ENCODE data around the gene MMP2.

Gene MMP2

DNA sequence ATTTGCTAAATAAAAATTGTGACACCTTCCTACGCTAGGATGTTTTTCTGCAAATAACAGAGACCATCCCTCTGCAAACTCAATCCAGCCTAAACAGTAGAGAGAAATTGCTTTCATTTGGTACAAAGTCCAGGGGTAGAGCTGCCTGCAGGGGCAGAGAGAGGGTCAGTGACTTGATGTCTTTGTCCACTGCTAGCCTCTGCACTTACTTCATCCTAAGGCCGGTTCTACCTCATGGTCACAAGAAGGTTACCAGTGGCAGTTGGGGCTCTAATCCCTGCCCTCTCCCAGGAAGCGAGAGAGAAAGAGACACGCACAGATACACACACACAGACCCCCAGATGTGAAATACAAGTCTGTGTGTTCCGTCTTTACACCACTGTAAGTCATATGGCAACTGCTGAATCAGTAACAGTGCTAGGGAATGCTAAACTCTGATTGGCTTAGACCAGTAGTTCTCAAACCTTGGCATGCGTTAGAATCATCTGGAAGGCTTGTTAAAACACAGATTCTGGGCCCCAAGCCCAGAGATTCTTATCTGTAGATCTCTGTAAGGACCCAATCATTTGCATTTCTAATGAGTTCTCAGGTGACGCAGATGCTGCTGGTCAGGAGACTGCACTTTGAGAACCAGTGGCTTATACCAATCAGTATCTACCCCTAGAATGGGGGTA is 16.8 kb downstream of the MMP2 start:
- Histone ChIP-seq H3K4me2 (no peak overlapping the region; a peak in 2 of 22 replicates), H4K20me1 (no peaks in the 10 kb centered on the region), H3K9me3 (replicated peaks in 1 of 11) (no peaks in the 10 kb centered on the region), H3K4me3 (no peak overlapping the region), H3K27ac (no peak overlapping the region), H3K9ac (no peak overlapping the region), H3K4me1 (peaks cover 26 to 51% (median 35%) of the 10 kb centered on the region in 10 experiments), H3K36me3 (no peaks in the 10 kb centered on the region), H3K27me3 (no peaks in the 10 kb centered on the region)
- no peak for TF ChIP-seq Cebpa-rat (IDR thresholded peaks at IDR 0.05)

DNA sequence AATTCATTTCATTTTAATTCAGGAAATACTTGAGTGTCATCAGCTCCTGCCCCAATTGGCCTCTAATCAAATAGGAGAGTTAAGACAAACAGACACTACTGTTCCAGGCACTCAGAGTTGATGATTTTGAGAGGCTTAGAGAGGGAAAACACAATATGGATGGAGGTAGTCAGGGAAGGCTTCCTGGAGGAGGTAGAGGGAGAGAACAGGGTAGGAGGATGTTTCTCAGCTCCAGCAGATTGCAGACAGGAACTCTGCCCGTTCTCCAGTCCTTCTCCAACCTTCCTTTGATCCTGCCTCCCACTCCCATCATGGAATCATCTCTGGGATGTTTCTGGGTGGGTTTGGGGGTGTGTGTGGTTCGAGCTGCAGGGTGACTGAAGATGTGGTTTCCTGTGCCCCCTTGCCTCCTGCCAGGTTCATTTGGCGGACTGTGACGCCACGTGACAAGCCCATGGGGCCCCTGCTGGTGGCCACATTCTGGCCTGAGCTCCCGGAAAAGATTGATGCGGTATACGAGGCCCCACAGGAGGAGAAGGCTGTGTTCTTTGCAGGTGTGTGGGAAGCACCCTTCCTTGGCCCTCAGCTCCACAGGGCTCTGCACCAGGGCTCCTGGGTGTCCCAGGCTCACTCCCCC is 17.6 kb downstream of the MMP2 start:
- H3K27ac ChIP-seq: no peak overlapping the region
- no peak overlapping the region for H3K9ac ChIP-seq
- H3K36me3 ChIP-seq: no peaks in the 10 kb centered on the region
- H3K4me1 ChIP-seq: peaks cover 26 to 60% (median 35%) of the 10 kb centered on the region in 10 experiments
- no peak overlapping the region for H3K4me3 ChIP-seq
- H4K20me1 ChIP-seq: no peaks in the 10 kb centered on the region
- no peaks in the 10 kb centered on the region for H3K9me3 ChIP-seq (replicated peaks in 1 of 11)
- H3K27me3 ChIP-seq: no peaks in the 10 kb centered on the region
- H3K4me2 ChIP-seq: peak overlapping the region; percentile 42 to 86 (median 73); a peak in 21 of 22 replicates
- no peak for TF ChIP-seq Cebpa-rat (IDR thresholded peaks at IDR 0.05)

GRCh38 chr16:55497558-55497957 is 18.6 kb downstream of the MMP2 start:
- Histone ChIP-seq H3K4me1 (peaks cover 28 to 63% (median 38%) of the 10 kb centered on the region in 10 experiments), H4K20me1 (no peaks in the 10 kb centered on the region), H3K27me3 (no peaks in the 10 kb centered on the region), H3K9ac (no peak overlapping the region), H3K36me3 (no peaks in the 10 kb centered on the region), H3K27ac (no peak overlapping the region), H3K4me3 (no peak overlapping the region), H3K4me2 (peak overlapping the region in 10 of 11 experiments; percentile 2 to 74 (median 37); a peak in 10 of 22 replicates), H3K9me3 (replicated peaks in 1 of 11) (no peaks in the 10 kb centered on the region)
- TF ChIP-seq Cebpa-rat (IDR thresholded peaks at IDR 0.05): no peak

- no peaks in the 10 kb centered on the region for H3K36me3 ChIP-seq
These were observed 19.1 kb downstream of the MMP2 start for GRCh38 chr16:55498101-55498500.

GRCh38 chr16:55499281-55499680 is 20.3 kb downstream of the MMP2 start:
- no peak for TF ChIP-seq Cebpa-rat (IDR thresholded peaks at IDR 0.05)
- peak overlapping the region in 1 of 11 experiments; percentile 46; a peak in 2 of 22 replicates for H3K27ac ChIP-seq
- H3K4me1 ChIP-seq: peaks cover 39 to 73% (median 51%) of the 10 kb centered on the region in 10 experiments
- peak overlapping the region in 10 of 11 experiments; percentile 33 to 66 (median 56); a peak in 16 of 22 replicates for H3K4me2 ChIP-seq
- no peak overlapping the region for H3K9ac ChIP-seq
- H3K4me3 ChIP-seq: no peak overlapping the region
- H4K20me1 ChIP-seq: no peaks in the 10 kb centered on the region
- no peaks in the 10 kb centered on the region for H3K36me3 ChIP-seq
- H3K9me3 ChIP-seq (replicated peaks in 1 of 11): no peaks in the 10 kb centered on the region
- no peaks in the 10 kb centered on the region for H3K27me3 ChIP-seq

More at GRCh38 chr16:55498101-55498500, 19.1 kb downstream of the MMP2 start:
- Histone ChIP-seq H3K4me1 (peaks cover 33 to 68% (median 44%) of the 10 kb centered on the region in 10 experiments), H3K9me3 (replicated peaks in 1 of 11) (no peaks in the 10 kb centered on the region), H4K20me1 (no peaks in the 10 kb centered on the region), H3K4me2 (peak overlapping the region in 10 of 11 experiments; percentile 2 to 64 (median 32); a peak in 7 of 22 replicates), H3K9ac (no peak overlapping the region), H3K27ac (no peak overlapping the region), H3K4me3 (no peak overlapping the region), H3K27me3 (no peaks in the 10 kb centered on the region)
- no peak for TF ChIP-seq Cebpa-rat (IDR thresholded peaks at IDR 0.05)

GRCh38 chr16:55499951-55500529 is 21.0 kb downstream of the MMP2 start:
- Histone ChIP-seq H3K9ac (peak overlapping the region in 1 of 11 experiments; percentile 33; a peak in 1 of 22 replicates), H3K27me3 (no peaks in the 10 kb centered on the region), H3K4me2 (peak overlapping the region; percentile 33 to 66 (median 56)), H3K4me3 (no peak overlapping the region), H3K9me3 (replicated peaks in 1 of 11) (no peaks in the 10 kb centered on the region), H4K20me1 (no peaks in the 10 kb centered on the region), H3K27ac (peak overlapping the region in 4 of 11 experiments; percentile 23 to 46 (median 26); a peak in 5 of 22 replicates), H3K36me3 (no peaks in the 10 kb centered on the region), H3K4me1 (peaks cover 39 to 72% (median 50%) of the 10 kb centered on the region in 10 experiments)
- TF ChIP-seq Cebpa-rat (IDR thresholded peaks at IDR 0.05): no peak

GRCh38 chr16:55500530-55501011 is 21.6 kb downstream of the MMP2 start:
- Histone ChIP-seq H3K4me1 (peaks cover 42 to 72% (median 50%) of the 10 kb centered on the region in 10 experiments), H3K27me3 (no peaks in the 10 kb centered on the region), H3K9me3 (replicated peaks in 1 of 11) (no peaks in the 10 kb centered on the region), H3K27ac (peak overlapping the region in 3 of 11 experiments; percentile 25 to 46 (median 28); a peak in 3 of 22 replicates), H3K4me3 (no peak overlapping the region), H3K4me2 (peak overlapping the region; percentile 33 to 66 (median 56); a peak in 19 of 22 replicates), H3K36me3 (peaks cover 0 to 2% (median 0%) of the 10 kb centered on the region in 11 experiments; a peak in 1 of 22 replicates), H4K20me1 (no peaks in the 10 kb centered on the region), H3K9ac (peak overlapping the region in 1 of 11 experiments; percentile 33; a peak in 1 of 22 replicates)
- TF ChIP-seq Cebpa-rat (IDR thresholded peaks at IDR 0.05): no peak

GRCh38 chr16:55501549-55502322 is 22.7 kb downstream of the MMP2 start:
- no peaks in the 10 kb centered on the region for H3K27me3 ChIP-seq
- peaks cover 43 to 72% (median 55%) of the 10 kb centered on the region in 10 experiments for H3K4me1 ChIP-seq
- H3K4me3 ChIP-seq: no peak overlapping the region
- H3K4me2 ChIP-seq: peak overlapping the region in 2 of 11 experiments; percentile 57 to 64; a peak in 2 of 22 replicates
- TF ChIP-seq Cebpa-rat (IDR thresholded peaks at IDR 0.05): no peak
- no peaks in the 10 kb centered on the region for H4K20me1 ChIP-seq
- peaks cover 0 to 3% (median 0%) of the 10 kb centered on the region in 11 experiments; a peak in 1 of 22 replicates for H3K36me3 ChIP-seq
- no peaks in the 10 kb centered on the region for H3K9me3 ChIP-seq (replicated peaks in 1 of 11)
- no peak overlapping the region for H3K27ac ChIP-seq
- H3K9ac ChIP-seq: no peak overlapping the region
